SIG-M5 (cell line): ENCODE data around the gene ACER1.
"Not testable (repeated sequence)": the region's sequence is repeated elsewhere in the genome, so short reads cannot be mapped to it uniquely, and the experiment has no call there.

ENCODE experiments used
- DNase-seq: peaks from one replicate; lab custom pipeline; 2025; lab: John Stamatoyannopoulos, UW

Gene ACER1

DNA sequence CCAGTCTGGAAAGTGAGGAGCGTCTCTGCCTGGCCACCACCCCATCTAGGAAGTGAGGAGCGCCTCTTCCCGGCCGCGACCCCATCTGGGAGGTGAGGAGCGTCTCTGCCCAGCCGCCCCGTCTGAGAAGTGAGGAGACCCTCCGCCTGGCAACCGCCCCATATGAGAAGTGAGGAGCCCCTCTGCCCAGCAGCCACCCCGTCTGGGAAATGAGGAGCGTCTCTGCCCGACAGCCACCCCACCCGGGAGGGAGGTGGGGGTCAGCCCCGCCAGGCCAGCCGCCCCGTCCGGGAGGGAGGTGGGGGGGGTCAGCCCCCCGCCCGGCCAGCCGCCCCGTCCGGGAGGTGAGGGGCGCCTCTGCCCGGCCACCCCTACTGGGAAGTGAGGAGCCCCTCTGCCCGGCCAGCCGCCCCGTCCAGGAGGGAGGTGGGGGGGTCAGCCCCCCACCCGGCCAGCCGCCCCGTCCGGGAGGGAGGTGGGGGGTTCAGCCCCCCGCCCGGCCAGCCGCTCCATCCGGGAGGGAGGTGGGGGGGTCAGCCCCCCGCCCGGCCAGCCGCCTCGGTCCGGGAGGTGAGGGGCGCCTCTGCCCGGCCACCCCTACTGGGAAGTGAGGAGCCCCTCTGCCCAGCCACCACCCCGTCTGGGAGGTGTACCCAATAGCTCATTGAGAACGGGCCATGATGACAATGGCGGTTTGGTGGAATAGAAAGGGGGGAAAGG, 22.1 kb upstream of the ACER1 start:
- not testable (repeated sequence) for DNase-seq

DNA sequence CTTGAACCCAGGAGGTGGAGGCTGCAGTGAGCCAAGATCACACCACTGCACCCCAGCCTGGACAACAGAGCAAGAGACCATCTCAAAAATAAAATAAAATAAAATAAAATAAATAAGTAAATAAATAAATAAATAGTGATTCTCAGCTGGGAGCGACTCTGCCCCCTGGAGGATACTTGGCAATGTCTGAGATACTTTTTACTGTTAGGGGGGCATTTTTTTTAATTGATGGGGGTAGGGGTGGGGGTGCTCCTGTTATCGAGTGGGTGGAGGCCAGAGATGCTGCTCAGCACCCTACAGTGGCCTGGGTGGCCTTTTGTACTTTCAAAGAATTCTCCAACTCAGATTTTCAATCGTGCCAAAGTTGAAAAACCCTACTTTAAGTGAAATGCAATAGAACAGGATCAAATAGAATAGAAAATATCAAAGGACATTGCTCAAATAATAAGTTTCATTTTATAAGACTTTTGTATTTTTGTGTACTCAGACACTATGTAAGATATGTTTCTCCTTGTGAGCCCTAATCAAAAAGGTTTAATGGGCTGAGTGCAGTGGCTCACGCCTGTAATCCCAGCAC, 20.8 kb upstream of the ACER1 start:
- no peak for DNase-seq

DNA sequence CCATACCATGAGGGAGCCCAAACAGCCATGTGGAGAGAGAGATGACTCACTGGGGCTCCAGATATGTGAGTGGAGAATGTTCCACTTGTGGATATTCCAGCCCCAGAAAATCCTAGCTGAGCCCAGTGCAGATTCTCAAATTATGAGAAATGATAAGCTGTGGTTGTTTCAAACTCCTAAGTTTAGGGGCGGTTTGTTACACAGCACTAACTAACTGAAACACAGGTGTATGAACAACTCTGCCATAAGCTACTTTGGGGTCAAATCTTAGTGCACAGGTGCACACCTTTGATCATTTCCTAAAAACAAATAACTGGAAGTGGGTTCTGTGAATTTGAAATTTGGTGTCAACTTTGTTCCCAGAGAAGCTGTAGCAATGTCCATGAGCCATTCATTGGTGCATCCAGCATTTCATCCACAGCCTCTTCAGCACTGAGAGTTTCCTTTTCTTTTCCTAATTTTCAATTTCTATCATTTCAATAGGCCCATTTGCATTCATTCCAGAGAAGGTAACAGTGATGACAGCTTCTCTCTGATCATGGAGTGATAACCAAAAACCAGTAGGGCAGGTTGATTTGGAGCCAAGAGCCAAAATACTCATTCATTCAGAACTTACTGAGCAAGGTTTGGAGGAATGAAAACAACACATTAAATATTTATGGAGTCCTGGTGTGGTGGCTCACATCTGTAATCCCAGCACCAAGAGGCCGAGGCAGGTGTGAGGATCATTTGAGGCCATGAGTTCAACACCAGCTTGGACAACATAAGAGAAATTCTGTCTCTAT, 19.2 kb upstream of the ACER1 start:
- no peak for DNase-seq

DNA sequence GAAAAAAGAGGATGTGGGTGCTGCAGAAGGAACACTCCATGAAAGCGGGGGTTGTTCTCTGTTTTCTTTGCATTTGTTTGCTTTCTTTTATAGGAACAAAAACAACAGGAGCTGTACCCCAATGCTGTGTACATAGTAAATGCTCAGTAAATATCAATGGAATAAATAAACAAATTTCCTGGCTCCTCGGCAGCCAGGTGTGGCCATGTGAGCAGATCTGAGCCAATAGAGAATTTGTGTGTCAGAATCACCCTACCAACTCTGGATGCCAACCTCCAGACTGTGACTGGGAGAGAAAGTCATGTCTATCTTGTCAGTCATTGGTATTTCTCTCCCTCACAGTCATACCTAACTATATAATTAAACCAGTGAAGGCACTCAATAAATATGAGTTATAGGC, 17.3 kb upstream of the ACER1 start:
- DNase-seq, result no peak

DNA sequence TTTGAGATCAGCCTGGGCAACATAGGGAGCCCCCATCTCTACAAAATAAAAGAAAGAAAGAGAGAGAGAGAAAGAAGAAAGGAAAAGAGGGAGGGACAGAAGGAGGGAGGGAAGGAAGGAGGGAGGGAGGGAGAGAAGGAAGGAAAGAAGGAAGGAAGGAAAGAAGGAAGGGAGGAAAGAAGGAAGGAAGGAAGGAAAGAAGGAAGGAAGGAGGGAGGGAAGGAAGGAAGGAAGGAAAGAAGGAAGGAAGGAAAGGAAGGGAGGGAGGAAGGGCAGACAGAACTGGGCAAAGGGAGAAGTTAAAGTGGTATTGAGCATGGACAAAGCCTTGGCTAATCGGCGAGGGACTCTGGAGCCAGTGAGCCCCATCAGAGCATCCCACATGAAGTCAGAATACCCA, 15.9 kb upstream of the ACER1 start:
- DNase-seq, result not testable (repeated sequence)

DNA sequence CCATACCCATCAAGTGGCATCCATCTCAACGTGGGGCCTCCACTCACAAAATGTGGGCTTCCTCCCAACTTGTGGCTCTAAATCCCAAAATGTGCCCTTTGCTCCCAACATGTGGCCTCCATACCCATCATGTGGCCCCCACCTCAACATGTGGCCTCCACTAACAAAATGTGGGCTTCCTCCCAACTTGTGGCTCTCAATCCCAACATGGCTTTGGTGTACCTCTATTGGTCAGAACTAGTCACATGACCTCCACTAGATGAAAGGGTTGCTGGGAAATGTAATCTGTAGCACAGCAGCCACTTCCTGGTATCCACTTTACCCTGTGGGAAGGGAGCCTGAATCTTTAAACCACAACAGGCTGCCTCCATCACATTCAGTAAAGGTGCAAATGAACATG, 10.1 kb upstream of the ACER1 start:
- no peak for DNase-seq

DNA sequence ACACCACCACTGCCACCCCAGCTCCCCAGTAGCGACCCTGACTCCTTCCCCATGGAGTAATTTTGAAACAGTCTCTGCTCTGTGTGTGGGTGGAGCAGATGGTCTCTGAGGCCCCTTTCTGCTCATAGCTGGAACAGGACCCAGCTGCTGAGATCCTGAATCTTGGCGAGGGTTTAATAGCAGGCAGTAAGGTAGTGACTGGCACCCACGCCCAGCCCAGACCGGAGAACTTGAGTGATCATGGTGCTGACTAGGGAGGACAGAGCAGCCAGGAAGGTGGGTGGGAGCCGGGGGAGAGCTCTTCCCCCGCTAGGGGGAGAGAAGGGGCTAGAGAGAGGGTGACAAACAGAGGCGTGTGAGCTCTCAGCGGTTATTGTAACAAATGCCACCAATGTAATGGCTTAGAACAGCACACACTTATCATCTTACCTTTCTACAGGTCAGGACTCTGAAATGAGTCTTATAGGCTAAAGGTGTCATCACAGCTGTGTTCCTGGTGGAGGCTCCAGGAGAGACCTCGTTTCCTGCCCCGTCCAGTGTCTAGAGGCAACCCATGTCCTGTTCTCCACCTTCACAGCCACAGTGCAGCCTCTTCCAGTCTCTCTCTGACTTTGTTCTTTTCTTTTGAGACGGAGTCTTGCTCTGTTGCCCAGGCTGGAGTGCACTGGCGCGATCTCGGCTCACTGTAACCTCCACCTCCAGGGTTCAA, 7.2 kb upstream of the ACER1 start:
- DNase-seq, result no peak

DNA sequence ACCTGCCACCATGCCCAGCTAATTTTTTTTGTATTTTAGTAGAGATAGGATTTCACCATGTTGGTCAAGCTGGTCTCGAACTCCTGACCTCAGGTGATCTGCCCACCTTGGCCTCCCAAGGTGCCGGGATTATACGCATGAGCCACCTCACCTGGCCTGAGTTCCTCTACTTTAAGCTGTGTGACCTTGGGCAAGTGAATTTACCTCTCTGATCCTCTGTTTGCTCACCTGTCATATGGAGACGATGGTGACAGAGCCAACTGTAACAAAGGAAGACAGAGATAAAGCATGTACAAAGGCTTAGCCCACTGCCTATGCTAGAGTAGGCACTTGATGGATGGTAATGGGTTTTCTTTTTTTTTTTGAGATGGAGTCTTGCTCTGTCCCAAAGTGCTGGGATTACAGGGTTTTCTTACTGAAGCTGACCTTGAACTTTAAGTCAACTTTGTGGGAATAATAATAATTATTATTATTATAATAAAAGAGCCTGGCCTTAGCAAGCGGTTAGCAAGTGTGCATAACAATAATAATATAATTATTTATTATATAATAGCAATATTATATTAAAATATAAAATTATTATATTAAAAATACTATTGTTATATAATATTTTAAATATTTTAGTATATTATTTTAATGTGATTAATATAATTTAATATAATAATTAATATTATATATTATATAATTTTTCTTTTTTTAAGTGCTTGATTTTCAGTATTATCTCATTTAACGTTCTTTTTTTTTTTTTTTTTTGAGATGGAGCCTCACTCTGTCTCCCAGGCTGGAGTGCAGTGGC, 1.3 kb upstream of the ACER1 start:
- DNase-seq, result no peak

DNA sequence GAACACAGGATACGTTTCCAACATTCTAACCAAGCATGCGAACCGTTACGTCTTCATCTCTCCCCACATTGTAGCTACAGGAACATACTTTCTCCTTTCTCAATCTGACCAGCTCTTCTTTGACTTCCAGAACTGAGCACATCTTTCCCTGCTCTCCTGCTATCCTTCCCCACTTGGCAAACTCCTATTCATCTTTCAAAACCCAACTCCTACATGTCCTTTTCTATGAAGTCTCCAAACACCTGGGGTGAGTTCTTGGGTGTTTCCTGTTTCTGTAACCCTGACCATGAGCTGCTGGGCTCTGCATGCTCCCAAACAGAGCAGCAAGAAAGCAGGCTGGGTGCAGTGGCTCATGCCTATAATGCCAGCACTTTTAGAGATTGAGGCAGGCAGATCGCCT, 6.6 kb downstream of the ACER1 start:
- DNase-seq, result no peak

DNA sequence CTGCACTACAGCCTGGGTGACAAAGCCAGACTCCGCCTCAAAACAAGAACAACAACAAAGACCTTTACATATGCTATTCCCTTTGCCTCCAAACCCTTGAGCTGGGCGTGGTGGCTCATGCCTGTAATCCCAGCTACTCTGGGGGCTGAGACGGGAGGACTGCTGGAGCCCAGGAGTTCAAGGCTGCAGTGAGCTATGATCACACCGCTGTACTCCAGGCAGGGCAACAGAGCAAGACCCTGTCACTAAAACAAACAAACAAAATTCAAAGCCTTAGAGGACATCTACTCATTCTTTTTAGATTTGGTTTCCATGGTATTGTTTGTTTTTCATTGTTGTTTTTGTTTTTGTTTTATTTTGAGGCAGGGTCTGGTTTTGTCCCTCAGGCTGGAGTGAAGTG, 7.8 kb downstream of the ACER1 start:
- DNase-seq, result no peak

DNA sequence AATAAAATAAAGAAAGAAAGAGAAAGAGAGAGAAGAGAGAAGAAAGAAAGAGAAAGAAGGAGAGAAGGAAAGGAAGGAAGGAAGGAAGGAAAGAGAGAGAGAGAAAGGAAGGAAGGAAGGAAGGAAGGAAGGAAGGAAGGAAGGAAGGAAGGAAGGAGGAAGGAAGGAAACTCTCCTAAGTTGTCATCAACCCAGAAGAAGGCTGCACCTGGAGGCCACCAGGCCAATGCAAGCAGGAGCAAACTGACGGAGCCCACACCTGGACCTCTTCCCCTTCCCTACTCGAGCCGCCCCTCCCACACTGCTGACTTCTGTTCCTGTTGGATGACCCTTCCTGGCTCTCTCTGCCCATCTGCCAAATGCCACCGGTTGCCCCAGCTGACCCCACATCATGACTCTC, 8.7 kb downstream of the ACER1 start:
- DNase-seq, result no peak

DNA sequence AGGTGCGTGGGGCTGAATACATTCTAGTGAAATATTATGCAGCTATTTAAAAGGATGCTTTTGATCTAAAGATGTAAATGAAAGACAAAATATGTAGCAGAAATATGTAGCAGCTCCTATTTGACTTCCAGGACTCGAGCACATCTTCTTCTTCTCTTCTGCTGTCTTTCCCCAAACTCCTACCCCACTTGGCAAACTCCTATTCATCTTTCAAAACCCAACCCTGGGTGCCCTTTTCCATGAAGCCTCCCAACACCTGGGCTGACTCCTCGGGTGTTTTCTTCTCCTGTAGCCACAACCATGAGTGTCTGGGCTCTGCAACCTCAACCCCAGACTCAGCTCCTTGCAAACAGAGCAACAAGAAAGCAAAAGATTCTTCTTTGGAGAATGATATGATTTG, 11.1 kb downstream of the ACER1 start:
- no peak for DNase-seq

DNA sequence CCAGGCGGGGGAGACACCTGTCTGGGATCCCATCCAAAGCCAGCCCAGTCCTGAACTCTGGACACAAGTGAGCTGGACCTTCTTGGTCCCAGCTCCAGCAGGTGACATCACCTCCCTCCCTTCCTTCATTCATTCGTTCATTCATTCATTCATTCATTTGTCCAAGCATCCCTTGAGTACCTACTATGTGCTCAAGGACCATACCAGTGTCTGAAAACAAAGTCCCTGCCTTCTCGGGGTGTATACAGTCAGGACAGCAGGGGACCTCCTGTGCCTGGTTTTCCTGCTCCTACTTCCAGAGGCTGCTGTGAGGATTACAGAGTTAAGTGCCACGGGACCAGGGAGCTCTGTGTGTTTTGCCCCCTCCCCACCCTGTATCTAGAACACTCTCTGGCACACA, 14.0 kb downstream of the ACER1 start:
- no peak for DNase-seq

DNA sequence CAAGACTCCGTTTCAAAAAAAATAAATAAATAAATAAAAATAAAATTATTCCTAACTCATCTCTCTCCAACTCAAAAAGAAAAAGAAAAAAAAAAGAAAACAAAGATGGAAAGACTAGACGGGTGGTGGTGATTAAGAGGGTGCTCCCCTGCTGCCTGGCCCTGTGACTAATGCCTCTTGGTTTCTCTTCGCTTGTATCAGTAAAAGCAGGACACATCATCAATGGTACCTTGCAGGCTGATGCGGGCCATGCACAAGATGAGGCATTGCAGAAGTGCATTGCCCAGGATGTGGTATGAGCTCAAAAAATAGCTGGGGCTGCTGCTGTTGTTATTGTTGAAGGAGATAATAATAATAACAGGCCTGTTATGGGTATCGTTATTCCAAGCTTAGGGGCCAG, 14.6 kb downstream of the ACER1 start:
- no peak for DNase-seq

DNA sequence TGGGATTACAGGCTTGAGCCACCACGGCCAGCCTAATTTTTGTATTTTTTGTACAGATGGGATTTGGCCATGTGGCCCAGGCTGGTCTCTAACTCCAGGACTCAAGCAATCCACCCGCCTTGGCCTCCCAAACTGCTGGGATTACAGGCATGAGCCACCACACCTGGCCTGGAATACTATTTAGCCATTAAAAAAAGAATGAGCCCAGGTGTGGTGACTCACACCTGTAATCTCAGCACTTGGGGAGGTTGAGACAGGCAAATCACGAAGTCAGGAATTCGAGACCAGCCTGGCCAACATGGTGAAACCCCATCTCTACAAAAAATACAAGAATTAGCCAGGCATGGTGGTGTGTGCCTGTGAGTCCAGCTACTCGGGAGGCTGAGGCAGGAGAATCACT, 17.8 kb downstream of the ACER1 start:
- DNase-seq, result not testable (repeated sequence)

DNA sequence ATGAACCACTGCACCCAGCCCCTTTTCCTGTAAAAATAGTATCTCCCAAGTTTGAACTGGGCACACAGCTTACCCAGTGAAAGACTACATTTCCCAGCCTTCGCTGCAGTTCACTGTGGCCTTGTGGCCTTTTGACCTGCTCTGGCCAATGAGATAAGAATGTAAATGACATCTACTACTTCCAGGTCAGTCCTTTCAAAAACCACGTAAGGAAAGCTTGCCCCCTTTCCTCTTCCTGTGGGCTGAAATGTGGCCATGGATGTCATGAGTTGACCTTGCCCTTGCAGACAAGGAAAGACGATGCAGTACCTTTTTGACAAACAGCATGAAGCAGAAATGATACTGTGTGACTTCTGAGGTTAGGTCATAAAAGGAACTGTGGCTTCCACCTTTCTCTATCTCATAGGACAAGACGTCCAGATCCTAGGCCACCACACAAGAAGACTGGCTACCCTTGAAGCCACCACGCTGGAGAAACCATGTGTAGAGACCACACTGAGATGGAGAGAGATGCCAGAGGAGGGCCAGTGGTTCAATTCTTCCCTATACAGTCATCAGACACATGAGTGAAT, 19.9 kb downstream of the ACER1 start:
- DNase-seq, result no peak

DNA sequence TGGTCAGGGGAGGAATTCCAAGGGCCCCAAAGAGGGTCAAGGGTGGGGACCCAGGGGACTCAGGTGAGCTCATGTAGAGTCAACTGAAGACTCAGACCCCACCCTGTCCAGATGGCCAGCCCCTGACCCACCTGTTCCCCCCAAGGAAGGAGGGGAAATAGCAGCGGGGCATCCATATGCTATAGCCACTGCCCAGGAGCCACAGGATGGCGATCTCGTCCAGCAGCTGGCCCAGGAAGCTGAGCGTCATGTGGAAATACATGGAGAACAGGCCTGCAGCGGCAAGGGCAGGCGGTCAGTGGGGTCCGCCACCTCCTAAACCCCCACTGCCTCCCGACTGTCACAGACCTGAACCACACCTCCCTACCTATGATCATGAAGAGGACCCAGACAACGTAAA, 21.4 kb downstream of the ACER1 start:
- DNase-seq, result no peak

DNA sequence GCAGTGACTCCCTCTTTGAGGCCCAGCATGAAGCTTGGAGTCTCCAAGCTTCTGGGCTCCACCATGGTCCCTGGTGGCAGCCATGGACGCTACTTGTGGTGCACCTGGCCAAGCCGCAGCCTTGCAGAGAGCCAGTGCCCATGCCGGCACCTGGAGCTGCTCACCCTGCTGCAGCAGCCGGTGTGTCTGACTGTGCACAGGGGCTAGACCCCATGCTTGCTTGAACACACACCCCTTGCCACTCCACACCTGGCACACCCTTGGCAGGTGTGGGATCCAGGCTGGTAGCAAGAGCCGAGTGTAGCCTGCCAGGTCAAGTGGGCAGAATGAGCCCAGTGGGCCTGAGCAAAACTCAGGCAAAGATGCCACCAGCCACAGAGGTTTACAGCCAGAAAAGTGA, 35.0 kb downstream of the ACER1 start:
- DNase-seq, result no peak

DNA sequence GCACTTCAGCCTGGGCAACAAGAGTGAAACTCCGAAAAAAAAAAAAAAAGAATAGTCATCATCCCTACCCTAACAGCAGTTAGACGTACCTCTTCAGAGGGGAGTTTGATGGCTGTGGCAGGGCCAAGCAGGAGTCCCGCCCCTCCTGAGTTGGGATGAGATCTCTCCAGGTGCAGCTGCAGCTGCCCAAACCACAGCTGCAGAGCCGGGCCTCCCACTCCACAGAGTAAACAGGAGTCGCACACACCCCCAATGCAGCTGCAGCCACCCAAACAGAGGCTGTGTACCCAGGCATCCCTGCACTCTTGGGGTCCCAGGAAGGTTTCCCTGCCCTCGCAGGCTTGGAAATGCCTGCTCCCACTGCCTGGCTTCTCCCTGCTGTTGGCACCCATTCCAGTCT, 36.2 kb downstream of the ACER1 start:
- no peak for DNase-seq

DNA sequence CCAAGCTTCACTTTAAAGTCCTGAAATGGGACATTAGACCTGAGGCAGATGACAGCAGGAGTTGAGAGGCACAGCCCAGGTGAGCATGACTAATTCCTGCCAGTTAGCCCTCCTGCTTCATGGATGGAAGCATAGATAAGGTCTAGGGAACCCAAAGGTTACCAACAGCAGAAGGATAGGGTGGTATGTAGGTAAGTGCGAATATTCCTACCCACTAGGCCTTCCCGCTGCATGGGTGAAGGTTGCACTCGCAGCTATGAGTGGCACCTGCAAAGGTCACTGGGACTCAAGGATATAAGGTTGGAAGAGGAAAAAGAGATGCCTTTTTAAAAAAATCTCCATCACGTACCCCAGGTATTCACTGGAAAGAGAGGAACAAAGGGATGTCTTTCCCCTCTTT, 41.4 kb downstream of the ACER1 start:
- no peak for DNase-seq

DNA sequence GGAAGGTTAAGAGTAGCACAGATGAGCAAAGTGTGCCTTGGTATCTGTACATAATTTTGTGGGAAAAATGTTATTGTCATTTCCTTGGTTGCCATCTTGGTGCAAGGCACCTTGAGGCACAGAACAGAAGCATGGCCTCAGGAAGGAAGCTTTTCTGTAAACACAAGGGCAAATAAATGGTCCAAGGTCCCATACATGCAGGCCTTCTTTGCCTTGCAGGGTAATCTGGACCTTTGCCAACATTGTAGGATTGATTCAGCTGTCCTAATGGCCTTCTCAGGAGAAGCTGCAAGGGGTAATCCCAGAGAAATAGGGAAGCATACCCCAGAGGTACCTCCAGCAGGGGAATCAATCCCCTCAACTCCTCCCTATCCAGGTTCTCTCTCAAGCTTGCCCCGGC, 44.7 kb downstream of the ACER1 start:
- no peak for DNase-seq
